Hematopoietic multipotent progenitor cell (in vitro differentiated cells): Measurements from ENCODE around the gene SLC51A. TPM values are rescaled to one million over a fixed set of nuclear protein-coding genes. Genes with fewer than 3 reads are reported as not detected.
A peak's percentile ranks its signal among the peaks of the same experiment; 100 is the strongest.
"Not testable (repeated sequence)": the region's sequence is repeated elsewhere in the genome, so short reads cannot be mapped to it uniquely, and the experiment has no call there.

Experiments used
- DNase-seq, 3 donors: peaks; one replicate each; pipeline ENCODE4 v3.0.0-alpha.2; 2011 to 2015; ENCODE audit warnings: low read depth in 2 of 3, low spot score in 2 of 3
- total RNA-seq: library from RNA; depleted of rRNA; stranded (reverse); fragments of >200 nt; gene quantifications from one replicate; pipeline ENCODE4 v1.2.3, GENCODE V29; 2012

Gene SLC51A
- total RNA-seq, 1 donor = not detected

DNA sequence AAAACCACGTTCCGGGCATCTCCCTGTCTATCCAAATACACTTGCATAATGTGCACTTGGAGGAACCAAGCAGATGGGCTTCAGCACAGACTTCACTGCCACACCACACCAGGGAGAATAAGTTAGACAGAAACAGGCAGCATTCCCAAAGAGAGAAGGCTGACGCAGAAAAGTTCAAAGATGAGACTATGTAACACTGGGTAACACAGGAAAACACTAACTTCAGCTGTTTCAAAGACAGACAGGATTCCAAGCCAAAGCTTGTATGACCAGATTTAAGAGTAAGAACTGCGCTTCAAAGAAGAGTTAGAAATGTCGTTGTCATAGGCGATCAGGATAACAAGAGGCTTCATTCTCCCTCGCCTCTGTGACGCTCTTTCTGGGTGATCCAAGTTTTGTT lies 19.9 kb downstream of the SLC51A start:
- DNase-seq = no peak

DNA sequence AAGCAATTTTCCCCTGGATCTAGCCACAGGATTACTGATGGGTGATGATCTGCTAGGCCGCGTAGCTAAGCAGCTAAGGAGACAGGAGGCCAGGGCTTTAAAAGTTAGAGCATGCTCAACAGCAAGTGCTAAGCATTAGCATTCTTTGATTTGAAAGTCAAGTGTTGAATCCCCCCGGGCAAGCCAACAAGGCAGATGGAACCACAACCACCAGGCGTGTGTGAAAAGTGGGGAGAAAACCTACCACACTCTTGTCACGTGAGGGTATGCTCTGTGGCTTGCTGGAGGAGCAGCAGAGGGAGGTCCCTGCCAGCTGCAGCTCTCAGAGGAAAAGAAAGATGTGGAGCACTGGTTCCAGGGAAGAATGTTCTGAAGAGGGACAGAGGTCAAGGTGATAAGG lies 20.9 kb downstream of the SLC51A start:
- DNase-seq = no peak

DNA sequence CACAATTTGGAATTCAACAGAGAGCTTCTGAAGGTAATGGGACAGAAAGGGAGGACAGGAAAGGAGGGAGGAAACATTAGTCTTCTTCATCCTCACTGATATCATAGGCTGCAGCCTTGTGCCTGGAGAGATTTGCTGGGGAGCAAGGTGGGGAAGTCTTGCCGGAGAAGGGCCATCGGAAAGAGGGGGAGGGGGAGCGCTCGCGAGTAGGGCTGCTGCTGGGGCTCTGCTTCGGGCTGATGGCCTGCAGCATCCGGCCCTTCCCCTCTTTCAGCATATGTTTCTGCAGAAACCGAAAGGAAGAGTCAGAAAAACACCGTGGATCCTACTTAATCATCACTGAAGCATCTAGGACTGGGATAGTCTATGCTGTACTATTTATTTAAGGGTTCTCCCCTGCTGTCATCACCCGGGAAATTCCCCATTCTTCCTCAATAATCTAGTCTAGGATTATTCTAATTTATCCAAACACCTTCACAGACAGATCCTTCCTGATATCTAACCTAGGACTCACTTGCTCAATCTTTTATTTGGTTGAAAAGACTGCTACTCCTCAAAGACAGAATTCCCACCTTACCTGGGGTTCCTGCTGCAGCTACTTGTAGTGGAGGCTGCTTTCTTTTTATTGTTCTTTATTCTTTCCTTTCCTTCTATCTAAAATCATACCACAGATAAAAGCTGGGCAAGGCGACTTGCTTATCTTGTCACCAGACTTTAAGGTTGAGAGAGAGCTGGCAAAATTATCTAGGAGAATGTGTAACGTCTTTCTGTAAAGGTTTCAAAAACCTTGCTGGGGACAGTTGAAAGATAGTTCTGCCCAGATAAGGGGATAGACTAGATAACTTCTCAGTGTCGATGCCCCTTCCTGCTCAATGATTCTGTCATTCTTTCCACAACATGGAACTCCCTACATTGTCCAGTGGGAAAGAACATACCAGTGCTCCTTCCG lies 22.6 kb downstream of the SLC51A start:
- no peak for DNase-seq

DNA sequence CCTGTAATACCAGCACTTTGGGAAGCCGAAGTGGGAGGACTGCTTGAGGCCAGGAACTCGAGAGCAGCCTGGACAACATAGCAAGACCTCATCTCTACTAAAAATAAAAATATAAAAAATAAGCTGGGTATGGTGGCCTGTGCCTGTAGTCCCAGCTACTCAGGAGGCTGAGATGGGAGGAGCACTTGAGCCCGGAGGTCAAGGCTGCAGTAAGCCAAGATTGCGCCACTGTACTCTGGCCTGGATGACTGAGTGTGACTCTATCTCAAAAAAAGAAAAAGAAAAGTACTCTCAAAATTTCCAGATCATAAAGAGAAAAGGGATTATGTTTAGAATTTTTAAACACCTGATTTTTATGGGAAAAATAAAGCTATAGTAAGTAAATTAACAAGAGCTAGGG lies 24.1 kb downstream of the SLC51A start:
- DNase-seq = no peak

DNA sequence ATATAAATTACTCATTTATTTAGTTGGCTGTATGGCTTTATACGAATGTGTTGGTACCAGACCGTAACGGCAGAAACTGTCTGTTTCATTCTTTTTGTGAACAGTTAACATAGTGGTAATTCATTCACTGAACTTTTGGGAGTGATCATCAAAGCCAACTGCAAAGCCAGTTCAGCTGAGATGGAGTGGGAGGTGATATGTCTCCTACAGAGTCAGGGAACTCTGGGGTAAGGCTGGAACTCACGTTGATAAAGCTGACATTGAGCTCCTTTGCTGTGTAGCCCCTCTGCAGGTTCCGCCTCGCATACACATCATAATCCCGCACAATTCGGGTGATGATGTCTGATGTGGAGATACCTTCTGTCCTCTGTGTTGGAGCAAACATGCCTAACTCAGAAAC lies 25.4 kb downstream of the SLC51A start:
- no peak for DNase-seq

DNA sequence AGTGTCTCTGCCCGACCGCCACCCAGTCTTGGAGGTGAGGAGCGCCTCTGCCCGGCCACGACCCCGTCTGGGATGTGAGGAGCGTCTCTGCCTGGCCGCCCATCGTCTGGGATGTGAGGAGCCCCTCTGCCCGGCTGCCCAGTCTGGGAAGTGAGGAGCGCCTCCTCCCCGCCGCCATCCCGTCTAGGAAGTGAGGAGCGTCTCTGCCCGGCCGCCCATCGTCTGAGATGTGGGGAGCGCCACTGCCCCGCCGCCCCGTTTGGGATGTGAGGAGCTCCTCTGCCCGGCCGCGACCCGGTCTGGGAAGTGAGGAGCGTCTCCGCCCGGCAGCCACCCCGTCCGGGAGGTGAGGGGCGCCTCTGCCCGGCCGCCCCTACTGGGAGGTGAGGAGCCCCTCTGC lies 27.8 kb downstream of the SLC51A start:
- not testable (repeated sequence) for DNase-seq

DNA sequence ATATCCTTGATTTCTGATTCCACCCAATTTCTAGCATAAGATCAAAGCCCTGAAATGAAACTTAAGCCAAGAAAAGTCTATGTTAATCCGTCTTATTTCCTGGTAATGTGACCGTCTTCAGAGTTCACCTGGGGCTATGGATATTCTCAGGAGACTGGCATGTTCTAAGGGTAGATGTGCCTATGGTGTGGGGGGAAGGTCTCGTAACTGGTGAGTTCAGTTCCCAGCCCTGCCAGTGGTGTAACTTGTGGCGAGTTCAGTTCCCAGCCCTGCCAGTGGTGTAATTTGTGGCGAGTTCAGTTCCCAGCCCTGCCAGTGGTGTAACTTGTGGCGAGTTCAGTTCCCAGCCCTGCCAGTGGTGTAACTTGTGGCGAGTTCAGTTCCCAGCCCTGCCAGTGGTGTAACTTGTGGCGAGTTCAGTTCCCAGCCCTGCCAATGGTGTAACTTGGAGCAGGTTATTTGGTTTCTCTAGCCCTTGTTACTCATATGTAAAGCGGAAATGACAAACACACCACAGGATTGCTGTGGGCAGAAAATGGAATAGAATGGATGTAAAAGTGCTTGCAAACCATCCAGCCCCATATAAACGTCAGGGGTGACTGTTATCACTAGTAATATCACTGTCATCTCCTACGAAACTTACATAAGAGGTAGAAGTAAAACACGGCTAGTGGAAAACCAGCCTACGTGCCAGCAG lies 30.4 kb downstream of the SLC51A start:
- DNase-seq = no peak

DNA sequence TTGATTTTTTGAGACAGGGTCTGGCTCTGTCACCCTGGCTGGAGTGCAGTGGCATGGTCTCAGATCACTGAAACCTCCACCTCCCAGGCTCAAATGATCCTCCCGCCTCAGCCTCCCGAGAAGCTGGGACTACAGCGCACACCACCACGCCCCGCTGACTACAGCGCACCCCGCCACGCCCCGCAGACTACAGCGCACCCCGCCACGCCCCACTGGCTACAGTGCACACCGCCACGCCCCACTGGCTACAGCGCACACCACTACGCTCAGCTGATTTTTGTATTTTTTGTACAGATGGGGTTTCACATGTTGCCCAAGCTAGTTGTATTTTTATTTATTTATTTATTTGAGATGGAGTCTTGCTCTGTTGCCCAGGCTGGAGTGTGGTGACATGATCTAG lies 35.6 kb downstream of the SLC51A start:
- DNase-seq = no peak

DNA sequence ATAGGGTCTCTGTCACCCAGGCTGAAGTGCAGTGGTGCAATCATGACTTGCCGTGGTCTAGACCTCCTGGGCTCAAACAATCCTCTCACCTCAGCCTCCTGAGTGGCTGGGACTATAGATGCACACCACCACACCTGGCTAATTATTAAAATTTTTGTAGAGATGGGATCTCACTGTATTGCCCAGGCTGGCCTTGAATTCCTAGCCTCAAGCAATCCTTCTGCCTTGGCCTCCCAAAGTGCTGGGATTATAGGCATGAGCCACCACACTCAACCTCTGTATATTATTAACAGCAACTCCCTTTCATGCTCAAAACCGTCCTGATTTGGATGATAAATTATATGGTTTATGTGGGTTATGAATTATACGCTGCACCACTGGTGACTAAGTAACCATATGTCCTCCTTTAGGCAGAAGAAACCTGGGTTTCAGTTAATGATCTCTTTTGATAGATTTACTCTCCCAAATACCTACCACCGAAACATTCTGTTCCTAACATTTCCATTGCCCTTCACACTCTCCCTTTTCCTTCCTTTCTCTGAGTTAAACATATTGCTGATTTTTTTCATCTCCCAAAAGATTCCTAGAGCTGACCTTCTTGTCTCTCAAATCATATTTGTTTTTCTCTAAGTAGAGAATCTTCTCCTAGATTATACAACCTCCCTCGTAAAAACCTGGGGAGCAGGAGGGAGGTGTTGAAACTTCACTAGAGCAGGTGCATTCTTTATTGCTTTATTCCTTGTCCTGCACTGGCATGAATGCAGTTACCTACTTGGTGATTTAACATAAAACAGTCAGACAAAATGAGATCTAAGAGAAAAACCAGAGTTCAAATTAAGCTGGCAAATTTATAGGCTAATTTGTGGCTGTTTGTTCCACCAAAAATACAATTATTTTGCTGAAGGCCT lies 38.3 kb downstream of the SLC51A start:
- DNase-seq = no peak

DNA sequence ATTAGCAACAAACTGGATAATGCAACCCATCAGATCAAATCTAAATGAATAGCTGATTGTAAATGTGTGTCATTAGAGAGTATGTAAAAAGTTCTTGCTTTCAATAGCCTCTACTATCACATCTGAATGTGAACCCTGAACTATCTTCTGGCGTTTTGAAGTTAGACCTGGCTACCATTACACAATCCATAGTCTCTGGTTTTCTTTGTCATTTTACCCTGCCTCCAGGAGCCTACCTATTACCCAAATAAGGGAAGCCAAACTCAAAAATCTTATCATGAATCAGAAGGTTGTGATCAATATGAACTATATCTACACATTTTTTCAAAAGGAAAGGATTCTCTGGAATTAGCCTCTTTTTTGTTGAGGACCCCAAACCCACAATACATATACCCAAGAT lies 39.4 kb downstream of the SLC51A start:
- no peak for DNase-seq

DNA sequence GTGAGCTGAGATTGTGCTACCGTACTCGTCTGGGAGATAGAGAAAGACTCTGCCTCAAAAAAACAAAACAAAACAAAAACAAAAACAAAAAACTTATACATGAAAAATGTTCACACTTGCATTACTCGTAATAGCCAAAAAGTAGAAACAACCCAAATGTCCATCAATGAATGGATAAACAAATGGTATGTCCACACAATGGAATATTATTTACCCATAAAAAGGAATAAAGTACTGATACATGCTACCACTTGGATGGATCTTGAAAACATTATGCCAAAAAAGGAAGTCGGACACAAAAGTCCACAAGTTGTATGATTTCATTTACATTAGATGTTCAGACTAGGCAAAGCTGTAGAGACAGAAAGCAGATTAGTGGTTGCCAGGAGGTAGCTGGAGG lies 44.5 kb downstream of the SLC51A start:
- no peak for DNase-seq

DNA sequence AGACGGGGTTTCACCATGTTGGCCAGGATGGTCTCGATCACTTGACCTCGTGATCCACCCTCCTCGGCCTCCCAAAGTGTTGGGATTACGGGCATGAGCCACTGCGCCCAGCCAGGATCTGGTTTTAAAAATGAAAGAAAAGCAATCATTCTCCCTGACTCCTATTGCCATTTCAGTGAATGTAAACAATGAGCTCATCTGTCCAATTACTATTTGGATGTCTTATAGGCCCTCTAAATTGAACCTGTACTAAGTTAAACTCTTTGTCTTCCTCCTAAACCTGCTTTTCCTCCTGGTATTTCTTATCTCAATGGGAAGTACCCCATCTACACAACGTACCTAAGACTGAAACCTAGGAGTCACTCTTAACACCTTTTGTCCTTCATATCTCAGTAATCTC lies 47.5 kb downstream of the SLC51A start:
- DNase-seq = no peak

DNA sequence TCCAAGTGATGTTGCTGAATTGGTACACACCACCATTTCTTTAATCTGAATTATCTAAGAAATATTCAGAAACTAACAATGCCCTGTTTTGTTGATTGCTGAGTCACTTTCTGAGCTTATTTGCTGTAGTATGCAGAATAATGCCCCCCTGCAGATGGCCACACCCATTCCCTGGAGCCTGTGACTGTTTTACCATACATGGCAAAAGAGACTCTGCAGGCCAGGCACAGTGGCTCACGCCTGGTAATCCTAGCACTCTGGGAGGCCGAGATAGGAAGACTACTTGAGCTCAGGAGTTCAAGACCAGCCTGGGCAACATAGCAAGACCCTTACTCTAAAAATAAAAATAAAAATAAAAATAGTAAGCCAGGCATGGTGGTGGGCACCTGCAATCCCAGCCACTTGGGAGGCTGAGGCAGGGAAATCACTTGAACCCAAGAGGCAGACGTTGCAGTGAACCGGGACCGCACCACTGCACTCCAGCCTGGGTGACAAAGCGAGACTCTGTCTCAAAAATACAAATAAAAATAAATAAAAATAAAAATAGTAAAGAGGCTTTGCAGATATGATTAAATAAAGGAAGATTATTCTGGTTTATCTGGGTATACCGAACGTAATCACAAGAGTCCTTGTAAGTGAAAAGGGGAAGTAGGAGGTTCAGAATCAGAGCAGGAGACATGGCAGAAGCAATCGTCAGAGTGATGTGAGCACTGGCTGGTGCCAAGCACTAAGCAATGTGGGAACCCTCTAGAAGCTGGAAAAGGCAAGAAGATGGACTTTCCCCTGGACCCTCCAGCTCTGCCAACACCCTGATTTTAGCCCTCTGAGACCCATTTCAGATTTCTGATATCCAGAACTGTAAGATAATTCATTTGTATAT lies 52.2 kb downstream of the SLC51A start:
- peak in 2 of 3 donors; percentile 11 to 28 for DNase-seq

DNA sequence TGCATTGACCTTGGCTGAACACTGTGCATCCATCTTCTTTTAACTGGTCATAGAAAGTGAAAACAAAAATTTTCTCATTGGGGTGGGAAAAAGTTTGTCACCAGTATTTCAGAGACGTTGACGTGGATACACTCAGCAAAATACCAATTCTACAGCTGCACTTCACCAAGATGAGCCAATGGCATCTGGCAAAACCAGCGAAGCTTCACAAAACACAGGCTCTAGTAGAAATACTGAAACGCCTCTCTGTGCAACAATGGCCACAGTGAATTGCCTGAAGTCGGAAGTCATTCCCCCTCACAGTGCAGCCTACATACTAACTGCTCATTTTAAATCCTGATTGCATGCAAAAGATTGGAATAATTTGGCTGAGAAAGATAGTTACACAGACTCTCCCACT lies 54.2 kb downstream of the SLC51A start:
- no peak for DNase-seq

DNA sequence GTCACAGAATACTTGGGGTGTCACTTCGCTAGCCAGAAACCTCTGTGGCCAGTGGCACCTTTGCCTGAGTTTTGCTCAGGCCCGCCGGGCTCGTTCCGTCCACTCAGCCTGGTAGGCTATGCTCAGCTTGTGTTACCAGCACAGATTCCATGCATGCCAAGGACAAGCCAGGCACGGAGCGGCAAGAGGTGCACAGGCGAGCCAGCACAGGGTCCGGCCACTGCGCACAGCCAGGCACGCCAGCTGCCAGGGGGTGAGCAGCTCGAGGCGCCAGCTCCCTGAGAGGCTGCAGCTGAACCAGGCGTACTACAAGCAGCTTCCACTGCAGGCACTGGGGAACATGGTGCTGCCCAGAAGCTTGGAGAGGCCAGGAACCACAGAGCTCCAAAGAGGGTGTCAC lies 56.5 kb downstream of the SLC51A start:
- no peak for DNase-seq

DNA sequence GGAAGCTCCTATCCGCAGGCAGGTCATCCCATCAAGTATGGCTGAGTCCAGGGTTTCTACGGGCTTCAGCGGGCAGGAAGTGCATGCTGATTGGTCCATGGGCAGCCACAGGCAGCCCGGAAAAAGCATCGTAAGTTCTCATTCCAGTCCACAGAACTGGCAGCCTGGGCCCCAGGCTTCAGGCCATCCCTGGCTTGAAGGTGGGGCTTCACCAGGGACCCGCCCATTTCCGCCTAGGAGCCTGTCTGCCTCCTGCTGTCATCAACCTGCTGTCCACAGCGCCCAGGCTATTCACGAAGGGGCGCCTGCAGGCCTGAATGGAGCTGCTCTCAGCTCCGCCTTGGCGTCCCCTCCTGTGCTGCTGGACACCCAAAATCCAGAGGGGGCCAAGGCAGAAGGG lies 57.3 kb downstream of the SLC51A start:
- DNase-seq = no peak

DNA sequence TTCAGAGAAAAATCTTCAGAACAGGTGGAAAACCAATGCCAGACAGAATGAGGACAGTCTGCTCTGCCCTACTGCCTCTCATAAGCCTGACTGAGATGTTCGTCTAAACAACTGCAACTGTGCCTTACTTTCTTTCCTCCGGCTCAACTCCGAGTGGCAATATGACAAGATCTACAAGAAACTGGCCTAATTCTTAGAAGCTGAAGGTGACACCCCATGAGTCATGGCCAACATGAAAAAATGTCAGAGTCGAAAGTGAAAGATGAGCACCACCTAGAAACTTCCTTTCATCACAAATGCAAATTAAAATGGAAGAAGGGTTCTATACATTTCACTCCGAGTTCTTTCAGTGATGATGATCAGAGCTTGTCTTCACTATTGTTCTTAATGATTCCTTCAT lies 58.3 kb downstream of the SLC51A start:
- DNase-seq = no peak

DNA sequence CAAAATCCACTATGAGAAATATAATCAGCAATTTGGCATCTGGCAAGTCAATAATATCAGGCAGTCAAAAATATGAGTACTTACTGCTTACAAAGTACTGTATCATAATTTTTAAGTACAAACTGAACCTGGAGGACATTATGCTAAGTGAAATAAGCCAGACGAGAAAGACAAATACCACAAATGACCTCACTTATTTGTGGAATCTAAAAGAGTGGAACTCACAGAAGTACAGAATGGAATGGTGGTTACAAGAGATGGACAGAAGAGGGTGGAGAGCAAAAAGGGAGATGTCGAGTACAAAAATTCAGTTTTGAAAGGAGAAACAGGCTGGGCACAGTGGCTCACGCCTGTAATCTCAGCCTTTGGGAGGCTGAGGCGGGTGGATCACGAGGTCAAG lies 58.8 kb downstream of the SLC51A start:
- no peak for DNase-seq

DNA sequence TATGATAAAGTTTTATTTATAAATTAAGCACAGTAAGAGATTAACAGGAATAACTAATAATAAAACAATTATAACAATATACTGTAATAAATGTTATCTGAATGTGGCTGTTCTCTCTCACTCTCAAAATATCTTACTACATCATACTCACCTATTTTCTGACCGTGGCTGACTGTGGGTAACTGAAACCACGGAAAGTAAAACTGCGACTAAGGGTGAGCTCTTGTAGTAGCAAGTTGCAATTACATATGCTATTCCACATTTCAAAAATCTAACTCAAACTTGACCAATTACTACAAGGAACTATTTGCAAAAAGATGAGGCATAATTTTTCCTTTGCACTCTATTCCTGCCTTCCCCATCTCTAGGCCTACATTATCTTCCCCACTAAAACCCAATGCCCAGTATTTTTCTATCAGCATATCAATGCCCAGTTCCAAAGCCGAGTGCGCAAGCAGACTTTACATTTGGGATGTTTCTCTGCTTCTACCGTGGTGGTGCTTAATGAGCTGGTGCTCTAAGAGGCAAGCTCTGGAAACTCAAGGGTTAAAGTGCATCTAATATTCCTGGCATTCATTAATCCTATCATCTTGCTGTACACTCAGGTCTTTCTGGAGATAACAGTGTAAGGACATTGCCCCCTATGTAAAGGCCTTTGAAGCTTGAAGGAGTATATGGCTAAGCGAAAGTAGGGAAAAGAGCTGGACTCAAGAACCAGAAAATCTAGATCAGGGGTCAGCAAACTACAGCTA lies 64.5 kb downstream of the SLC51A start:
- DNase-seq = peak in 1 of 3 donors; percentile 3
